ENCODE results near the gene ANKFN1. TPM values are rescaled to one million over a fixed set of nuclear protein-coding genes. Genes with fewer than 3 reads are reported as not detected.

Gene ANKFN1
- total and polyA plus RNA-seq, 4 donors: 9.6 to 22.6 (median 12.1) TPM

DNA sequence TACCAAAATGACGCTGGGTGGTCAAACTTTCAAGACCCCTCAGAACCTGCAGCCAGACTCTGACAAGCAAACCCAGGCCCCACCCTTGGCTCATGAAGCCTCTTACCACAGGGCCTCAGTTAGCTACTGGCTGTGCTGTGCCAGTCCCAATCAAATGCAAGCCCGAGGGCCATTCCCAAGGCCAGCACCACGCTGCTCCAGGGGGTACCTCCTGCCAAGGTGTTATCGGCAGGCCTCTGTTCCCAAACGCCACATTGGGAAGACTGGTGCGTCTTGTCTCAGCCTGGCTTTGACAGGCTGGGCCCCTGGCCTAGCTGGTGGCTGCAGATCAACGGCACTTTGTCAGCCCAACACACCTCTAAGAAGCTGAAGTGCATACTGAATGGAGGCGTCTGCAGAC lies 404.4 kb downstream of the ANKFN1 start:
- H3K36me3 ChIP-seq (ENCODE audit: control insufficient read depth, insufficient read depth, low read length): no peaks in the 10 kb centered on the region
- no peak overlapping the region for H3K27ac ChIP-seq (ENCODE audit: low read depth, low read length)
- no peak overlapping the region for H3K4me3 ChIP-seq (ENCODE audit: low read depth, low read length)
- no peak for DNase-seq (ENCODE audit: low read depth in 4 of 6, low spot score in 6 of 6)
- 82% methylated on average over 7 of the region's 8 CpGs for WGBS (ENCODE audit: insufficient coverage)
- no peaks in the 10 kb centered on the region for H3K27me3 ChIP-seq (ENCODE audit: control insufficient read depth, insufficient read depth, low read length)
- H3K9me3 ChIP-seq (ENCODE audit: control insufficient read depth, insufficient read depth, low read length): no peaks in the 10 kb centered on the region
- no peaks in the 10 kb centered on the region for H3K4me1 ChIP-seq (ENCODE audit: control insufficient read depth, insufficient read depth, low read length)

- 82% methylated on average over 7 of the region's 7 CpGs for WGBS (ENCODE audit: insufficient coverage)
- Histone ChIP-seq H3K4me1 (ENCODE audit: control insufficient read depth, insufficient read depth, low read length) (no peaks in the 10 kb centered on the region), H3K27ac (ENCODE audit: low read depth, low read length) (no peak overlapping the region), H3K36me3 (ENCODE audit: control insufficient read depth, insufficient read depth, low read length) (no peaks in the 10 kb centered on the region), H3K27me3 (ENCODE audit: control insufficient read depth, insufficient read depth, low read length) (no peaks in the 10 kb centered on the region), H3K4me3 (ENCODE audit: low read depth, low read length) (no peak overlapping the region), H3K9me3 (ENCODE audit: control insufficient read depth, insufficient read depth, low read length) (no peaks in the 10 kb centered on the region)
- no peak for DNase-seq (ENCODE audit: low read depth in 4 of 6, low spot score in 6 of 6)
Measured at GRCh38 chr17:56558088-56558487, 404.8 kb downstream of the ANKFN1 start.

Small RNA genes within 50 kb of the gene (small RNA-seq; reads per million reads assigned to genes)
- gene AC006600.1 (ENCODE audit: low replicate concordance): not detected
